SK-N-SH treated with all-trans-retinoic acid at 6 μM for 48 hours (cell line): ENCODE data around the gene RP9.

ENCODE experiments used
- ATAC-seq: fragments of 200-7000 bp; cut with Tn5 transposase; 3 replicates; pipeline ENCODE4 v1.9.1; 2020; ENCODE audit warnings: mild to moderate bottlenecking, moderate library complexity
- ARNTL ChIP-seq: fragments of 450-650 bp; formaldehyde crosslinking; IDR thresholded peaks from 2 replicates; pipeline ENCODE4 v1.5.0; 2020; ENCODE audit warnings: low read depth, mild to moderate bottlenecking, moderate library complexity, borderline replicate concordance
- BACH2 ChIP-seq: fragments of 250-450 bp; sonication (Bioruptor Pico); IDR thresholded peaks from 2 replicates; pipeline ENCODE4 v1.9.0; 2021; ENCODE audit warnings: mild to moderate bottlenecking, borderline replicate concordance
- CSDC2 ChIP-seq: fragments of 250-450 bp; sonication (Bioruptor Pico); IDR thresholded peaks from 2 replicates; pipeline ENCODE4 v1.5.0; 2020; ENCODE audit warnings: mild to moderate bottlenecking, moderate library complexity
- ESRRG ChIP-seq: fragments of 250-450 bp; sonication (Bioruptor Pico); IDR thresholded peaks from 2 replicates; pipeline ENCODE4 v1.6.1; 2021; ENCODE audit warnings: mild to moderate bottlenecking
- GLIS3 ChIP-seq: fragments of 250-450 bp; sonication (Bioruptor Pico); IDR thresholded peaks from 2 replicates; pipeline ENCODE4 v1.5.0; 2020; ENCODE audit warnings: mild to moderate bottlenecking, moderate library complexity
- ISL1 ChIP-seq: fragments of 250-450 bp; sonication (Bioruptor Pico); IDR thresholded peaks from 2 replicates; pipeline ENCODE4 v2.1.2; 2022; ENCODE audit warnings: mild to moderate bottlenecking, moderate library complexity
- OSR1 ChIP-seq: fragments of 250-450 bp; sonication (Bioruptor Pico); IDR thresholded peaks from 2 replicates; pipeline ENCODE4 v1.8.0; 2022; ENCODE audit warnings: moderate library complexity, mild to moderate bottlenecking, inconsistent platforms
- POU6F1 ChIP-seq: fragments of 250-450 bp; sonication (Bioruptor Pico); IDR thresholded peaks from 2 replicates; pipeline ENCODE4 v1.8.0; 2021; ENCODE audit warnings: low read depth, mild to moderate bottlenecking, moderate library complexity, borderline replicate concordance
- PPARA ChIP-seq: fragments of 250-450 bp; sonication (Bioruptor Pico); IDR thresholded peaks from 2 replicates; pipeline ENCODE4 v1.5.0; 2020; ENCODE audit warnings: mild to moderate bottlenecking, borderline replicate concordance
- RARB ChIP-seq: fragments of 250-450 bp; sonication (Bioruptor Pico); IDR thresholded peaks from 2 replicates; pipeline ENCODE4 v1.8.0; 2021; ENCODE audit warnings: mild to moderate bottlenecking, moderate library complexity
- SNAI2 ChIP-seq: fragments of 250-450 bp; sonication (Bioruptor Pico); IDR thresholded peaks from 2 replicates; pipeline ENCODE4 v1.5.0; 2020; ENCODE audit warnings: mild to moderate bottlenecking, moderate library complexity
- TCF4 ChIP-seq: fragments of 250-450 bp; sonication (Bioruptor Pico); IDR thresholded peaks from 2 replicates; pipeline ENCODE4 v1.8.0; 2021; ENCODE audit warnings: mild to moderate bottlenecking, moderate library complexity, borderline replicate concordance
- TOX ChIP-seq: fragments of 250-450 bp; sonication (Bioruptor Pico); IDR thresholded peaks from 2 replicates; pipeline ENCODE4 v1.8.0; 2021; ENCODE audit warnings: mild to moderate bottlenecking, moderate library complexity, borderline replicate concordance
- ZC3H10 ChIP-seq: fragments of 250-450 bp; sonication (Bioruptor Pico); IDR thresholded peaks from 2 replicates; pipeline ENCODE4 v1.5.1; 2021; ENCODE audit warnings: mild to moderate bottlenecking, moderate library complexity
- ZFP3 ChIP-seq: fragments of 250-450 bp; sonication (Bioruptor Pico); IDR thresholded peaks from 2 replicates; pipeline ENCODE4 v1.5.0; 2020; ENCODE audit warnings: mild to moderate bottlenecking, moderate library complexity
- ZFP30 ChIP-seq: fragments of 450-650 bp; formaldehyde crosslinking; IDR thresholded peaks from 2 replicates; pipeline ENCODE4 v1.5.0; 2022; ENCODE audit warnings: mild to moderate bottlenecking, moderate library complexity
- ZNF565 ChIP-seq: fragments of 450-650 bp; formaldehyde crosslinking; conservative IDR thresholded peaks from 2 replicates; pipeline ENCODE4 v1.5.0; 2020; ENCODE audit warnings: low read depth, mild to moderate bottlenecking, moderate library complexity
- ZNF70 ChIP-seq: fragments of 450-650 bp; formaldehyde crosslinking; IDR thresholded peaks from 2 replicates; pipeline ENCODE4 v1.5.0; 2020; ENCODE audit warnings: mild to moderate bottlenecking, moderate library complexity
- ZNF8 ChIP-seq: fragments of 450-650 bp; formaldehyde crosslinking; IDR thresholded peaks from 2 replicates; pipeline ENCODE4 v1.5.0; 2020; ENCODE audit warnings: mild to moderate bottlenecking, moderate library complexity
- TF ChIP-seq, protein P1 (sequence below): fragments of 250-450 bp; sonication (Bioruptor Pico); IDR thresholded peaks from 2 replicates; pipeline ENCODE4 v1.8.0; 2020; ENCODE audit warnings: mild to moderate bottlenecking, moderate library complexity, borderline replicate concordance
- TF ChIP-seq, protein P2 (sequence below): fragments of 250-450 bp; sonication (Bioruptor Pico); IDR thresholded peaks from 2 replicates; pipeline ENCODE4 v1.5.1; 2021; ENCODE audit warnings: mild to moderate bottlenecking, moderate library complexity

The RP9 gene

GRCh38 chr7:33065981-33066380, 43.2 kb downstream of the RP9 start (continued):
- TF ChIP-seq POU6F1 (CRISPR knock-in tag) (no peak), ZNF8 (CRISPR knock-in tag) (no peak), ARNTL (CRISPR knock-in tag) (no peak), GLIS3 (CRISPR knock-in tag) (no peak)
- TF ChIP-seq, all 23 proteins: peak for 0

DNA sequence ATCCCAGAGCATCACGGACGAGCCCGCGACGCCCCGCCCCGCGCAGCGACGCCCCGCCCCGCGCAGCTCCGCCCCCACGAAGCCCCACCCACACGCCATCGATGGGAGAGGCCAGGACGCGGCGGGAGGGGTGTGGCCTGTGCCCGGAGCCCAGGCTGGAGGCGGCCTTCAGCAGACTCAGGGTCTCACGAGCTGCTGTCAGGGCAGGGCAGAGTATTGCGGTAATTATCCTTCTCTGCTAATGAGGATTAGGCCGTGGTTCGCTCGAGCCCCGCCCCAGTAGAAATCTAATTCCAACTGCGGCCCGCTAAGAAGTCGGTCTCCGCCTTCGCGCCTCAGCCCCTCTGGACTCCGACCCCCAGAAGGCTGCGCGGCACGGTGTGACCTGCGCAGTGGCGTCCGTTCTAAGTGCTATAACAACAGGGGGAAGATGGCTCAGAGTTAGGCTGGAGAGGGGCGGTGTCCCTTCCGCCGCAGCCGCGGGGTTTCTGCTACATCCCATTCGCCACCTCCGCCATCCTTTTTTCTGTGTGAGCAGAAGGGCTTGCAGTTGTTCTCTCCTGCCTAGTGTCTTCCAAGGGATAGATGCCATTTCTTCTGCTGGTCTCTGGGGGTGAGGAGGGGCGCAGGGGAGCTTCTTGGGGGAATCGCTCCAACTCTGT, 46.3 kb downstream of the RP9 start:
- ATAC-seq = peak; percentile 98
- TF ChIP-seq PPARA (CRISPR knock-in tag) = no peak
- no peak for TF ChIP-seq ZC3H10 (CRISPR knock-in tag)
- TF ChIP-seq CSDC2 (CRISPR knock-in tag) = no peak
- no peak for TF ChIP-seq SNAI2 (CRISPR knock-in tag)
- TF ChIP-seq BACH2 = no peak
- no peak for TF ChIP-seq ZFP30 (CRISPR knock-in tag)
- TF ChIP-seq, protein P1, sequence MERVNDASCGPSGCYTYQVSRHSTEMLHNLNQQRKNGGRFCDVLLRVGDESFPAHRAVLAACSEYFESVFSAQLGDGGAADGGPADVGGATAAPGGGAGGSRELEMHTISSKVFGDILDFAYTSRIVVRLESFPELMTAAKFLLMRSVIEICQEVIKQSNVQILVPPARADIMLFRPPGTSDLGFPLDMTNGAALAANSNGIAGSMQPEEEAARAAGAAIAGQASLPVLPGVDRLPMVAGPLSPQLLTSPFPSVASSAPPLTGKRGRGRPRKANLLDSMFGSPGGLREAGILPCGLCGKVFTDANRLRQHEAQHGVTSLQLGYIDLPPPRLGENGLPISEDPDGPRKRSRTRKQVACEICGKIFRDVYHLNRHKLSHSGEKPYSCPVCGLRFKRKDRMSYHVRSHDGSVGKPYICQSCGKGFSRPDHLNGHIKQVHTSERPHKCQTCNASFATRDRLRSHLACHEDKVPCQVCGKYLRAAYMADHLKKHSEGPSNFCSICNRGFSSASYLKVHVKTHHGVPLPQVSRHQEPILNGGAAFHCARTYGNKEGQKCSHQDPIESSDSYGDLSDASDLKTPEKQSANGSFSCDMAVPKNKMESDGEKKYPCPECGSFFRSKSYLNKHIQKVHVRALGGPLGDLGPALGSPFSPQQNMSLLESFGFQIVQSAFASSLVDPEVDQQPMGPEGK = no peak
- no peak for TF ChIP-seq POU6F1 (CRISPR knock-in tag)
- no peak for TF ChIP-seq TCF4
- no peak for TF ChIP-seq RARB

DNA sequence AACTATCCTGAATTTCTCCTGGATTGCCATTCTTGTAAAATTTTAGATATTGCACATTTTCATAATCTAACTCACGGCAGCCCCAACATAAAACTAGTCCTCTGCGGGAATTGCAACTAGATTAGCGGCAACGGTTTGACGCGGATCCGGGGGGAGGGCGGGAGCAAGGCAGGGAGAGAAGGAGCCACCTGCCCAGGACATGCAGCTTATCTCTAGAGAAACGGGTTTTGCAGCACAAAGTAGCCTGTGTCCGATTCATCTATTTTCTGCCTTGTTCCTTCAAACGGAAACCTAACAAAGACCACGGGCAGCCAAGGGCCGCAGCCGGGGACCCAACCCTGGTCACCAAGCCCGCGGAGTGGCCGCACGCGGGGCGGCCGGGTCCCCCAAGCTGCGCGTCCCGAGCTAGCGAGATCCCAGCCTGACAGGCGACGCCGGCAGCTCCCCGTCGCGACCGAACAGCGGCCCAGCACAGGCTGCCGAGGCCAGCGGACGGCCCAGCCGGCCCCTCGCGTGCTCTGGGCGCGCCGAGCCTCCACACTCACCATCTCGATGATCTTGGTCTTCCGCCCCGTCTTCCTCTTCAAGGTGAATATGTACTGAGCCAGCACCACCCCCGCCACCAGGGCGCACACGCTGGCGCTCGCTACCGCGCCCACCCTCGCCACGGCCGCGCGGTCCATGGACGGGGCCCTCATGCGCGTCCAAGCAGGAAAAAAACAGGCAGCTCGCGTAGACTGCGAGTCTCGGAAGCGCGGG, 47.0 kb downstream of the RP9 start, which contains the start of gene NT5C3A:
Gene NT5C3A (minus strand): TSS at position 754 of the 759 bp plus-strand sequence. CDS start 71 bp downstream, at position 683.
- ATAC-seq = peak; percentile 56

More for the DNA sequence above, 47.0 kb downstream of the RP9 start, which contains the start of gene NT5C3A:
- TF ChIP-seq ZFP3 (CRISPR knock-in tag) = peak; percentile 83
- TF ChIP-seq BACH2 = no peak
- TF ChIP-seq ARNTL (CRISPR knock-in tag) = no peak
- TF ChIP-seq OSR1 (CRISPR knock-in tag) = no peak
- no peak for TF ChIP-seq ISL1 (CRISPR knock-in tag)
- 0 out of 2 replicates have a peak, but pooled peaks have one; percentile 10 for TF ChIP-seq ZNF70 (CRISPR knock-in tag)
- no peak for TF ChIP-seq ZNF565
- no peak; the same call in 1 of the 2 replicates for TF ChIP-seq ESRRG (CRISPR knock-in tag)
- no peak for TF ChIP-seq TOX (CRISPR knock-in tag)
- no peak for TF ChIP-seq TCF4
- TF ChIP-seq, protein P1 = no peak
- TF ChIP-seq, protein P2, sequence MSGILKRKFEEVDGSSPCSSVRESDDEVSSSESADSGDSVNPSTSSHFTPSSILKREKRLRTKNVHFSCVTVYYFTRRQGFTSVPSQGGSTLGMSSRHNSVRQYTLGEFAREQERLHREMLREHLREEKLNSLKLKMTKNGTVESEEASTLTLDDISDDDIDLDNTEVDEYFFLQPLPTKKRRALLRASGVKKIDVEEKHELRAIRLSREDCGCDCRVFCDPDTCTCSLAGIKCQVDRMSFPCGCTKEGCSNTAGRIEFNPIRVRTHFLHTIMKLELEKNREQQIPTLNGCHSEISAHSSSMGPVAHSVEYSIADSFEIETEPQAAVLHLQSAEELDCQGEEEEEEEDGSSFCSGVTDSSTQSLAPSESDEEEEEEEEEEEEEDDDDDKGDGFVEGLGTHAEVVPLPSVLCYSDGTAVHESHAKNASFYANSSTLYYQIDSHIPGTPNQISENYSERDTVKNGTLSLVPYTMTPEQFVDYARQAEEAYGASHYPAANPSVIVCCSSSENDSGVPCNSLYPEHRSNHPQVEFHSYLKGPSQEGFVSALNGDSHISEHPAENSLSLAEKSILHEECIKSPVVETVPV = no peak
- TF ChIP-seq CSDC2 (CRISPR knock-in tag) = no peak
